PC-9 (cell line): ENCODE measurements around the gene RBCK1.

ENCODE experiments used
- CTCF ChIP-seq: fragments of 200-600 bp; sonication (generic); conservative IDR thresholded peaks from 2 replicates; pipeline ENCODE4 v1.6.1; 2017; ENCODE audit warnings: mixed run types, antibody characterized with exemption, mild to moderate bottlenecking, moderate library complexity
- EZH2 ChIP-seq: fragments of 200-600 bp; sonication (generic); IDR thresholded peaks from 2 replicates; pipeline ENCODE4 v1.8.0; 2017; ENCODE audit warnings: antibody characterized with exemption, low read depth

- TF ChIP-seq CTCF = no peak
- TF ChIP-seq EZH2 = no peak
Observed at GRCh38 chr20:460180-460579, 52.1 kb downstream of the RBCK1 start.
